Measurements from ENCODE around the gene ASXL3.

GRCh38 chr18:33571998-33572787 lies 5.8 kb upstream of the ASXL3 start:
- TF ChIP-seq, protein P1, sequence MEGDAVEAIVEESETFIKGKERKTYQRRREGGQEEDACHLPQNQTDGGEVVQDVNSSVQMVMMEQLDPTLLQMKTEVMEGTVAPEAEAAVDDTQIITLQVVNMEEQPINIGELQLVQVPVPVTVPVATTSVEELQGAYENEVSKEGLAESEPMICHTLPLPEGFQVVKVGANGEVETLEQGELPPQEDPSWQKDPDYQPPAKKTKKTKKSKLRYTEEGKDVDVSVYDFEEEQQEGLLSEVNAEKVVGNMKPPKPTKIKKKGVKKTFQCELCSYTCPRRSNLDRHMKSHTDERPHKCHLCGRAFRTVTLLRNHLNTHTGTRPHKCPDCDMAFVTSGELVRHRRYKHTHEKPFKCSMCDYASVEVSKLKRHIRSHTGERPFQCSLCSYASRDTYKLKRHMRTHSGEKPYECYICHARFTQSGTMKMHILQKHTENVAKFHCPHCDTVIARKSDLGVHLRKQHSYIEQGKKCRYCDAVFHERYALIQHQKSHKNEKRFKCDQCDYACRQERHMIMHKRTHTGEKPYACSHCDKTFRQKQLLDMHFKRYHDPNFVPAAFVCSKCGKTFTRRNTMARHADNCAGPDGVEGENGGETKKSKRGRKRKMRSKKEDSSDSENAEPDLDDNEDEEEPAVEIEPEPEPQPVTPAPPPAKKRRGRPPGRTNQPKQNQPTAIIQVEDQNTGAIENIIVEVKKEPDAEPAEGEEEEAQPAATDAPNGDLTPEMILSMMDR (IDR thresholded peaks at IDR 0.05; ENCODE audit: low read depth, low read length, poor library complexity, severe bottlenecking): no peak
- no peak for TF ChIP-seq EZH2phosphoT487 (IDR thresholded peaks at IDR 0.05; ENCODE audit: borderline replicate concordance, low read length)

Measured in DOHH2 (cell line).